ENCODE data around the gene GPR17. TPM values are rescaled to one million over a fixed set of nuclear protein-coding genes. Genes with fewer than 3 reads are reported as not detected.
A peak's percentile ranks its signal among the peaks of the same experiment; 100 is the strongest.

GPR17 gene
- total and polyA plus RNA-seq, 9 of the 15 experiments (the other 6 are each of a cell fraction or from before 2014, with no cell fraction given): not detected

DNA sequence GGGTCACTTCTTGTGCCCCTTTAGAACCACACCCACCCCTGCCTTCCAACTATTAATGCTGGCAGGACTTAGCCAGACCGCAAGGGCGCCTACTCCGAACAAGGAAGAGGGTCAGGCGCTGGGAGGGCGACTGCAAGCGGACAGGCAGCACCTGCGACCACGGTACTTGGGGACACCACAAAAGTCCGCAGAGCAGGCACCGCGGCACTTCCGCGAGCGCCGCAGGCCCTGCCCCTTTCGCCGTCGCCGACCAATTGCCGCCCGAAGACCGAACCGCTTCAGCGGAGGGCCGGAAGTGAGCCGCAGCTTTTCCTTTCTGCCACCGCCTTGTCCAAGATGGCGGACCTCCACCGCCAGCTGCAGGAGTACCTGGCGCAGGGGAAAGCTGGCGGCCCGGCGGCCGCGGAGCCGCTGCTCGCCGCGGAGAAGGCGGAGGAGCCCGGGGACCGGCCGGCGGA, 55.3 kb downstream of the GPR17 start, which contains the start of gene SFT2D3 (continued):
- TF ChIP-seq, protein P1, sequence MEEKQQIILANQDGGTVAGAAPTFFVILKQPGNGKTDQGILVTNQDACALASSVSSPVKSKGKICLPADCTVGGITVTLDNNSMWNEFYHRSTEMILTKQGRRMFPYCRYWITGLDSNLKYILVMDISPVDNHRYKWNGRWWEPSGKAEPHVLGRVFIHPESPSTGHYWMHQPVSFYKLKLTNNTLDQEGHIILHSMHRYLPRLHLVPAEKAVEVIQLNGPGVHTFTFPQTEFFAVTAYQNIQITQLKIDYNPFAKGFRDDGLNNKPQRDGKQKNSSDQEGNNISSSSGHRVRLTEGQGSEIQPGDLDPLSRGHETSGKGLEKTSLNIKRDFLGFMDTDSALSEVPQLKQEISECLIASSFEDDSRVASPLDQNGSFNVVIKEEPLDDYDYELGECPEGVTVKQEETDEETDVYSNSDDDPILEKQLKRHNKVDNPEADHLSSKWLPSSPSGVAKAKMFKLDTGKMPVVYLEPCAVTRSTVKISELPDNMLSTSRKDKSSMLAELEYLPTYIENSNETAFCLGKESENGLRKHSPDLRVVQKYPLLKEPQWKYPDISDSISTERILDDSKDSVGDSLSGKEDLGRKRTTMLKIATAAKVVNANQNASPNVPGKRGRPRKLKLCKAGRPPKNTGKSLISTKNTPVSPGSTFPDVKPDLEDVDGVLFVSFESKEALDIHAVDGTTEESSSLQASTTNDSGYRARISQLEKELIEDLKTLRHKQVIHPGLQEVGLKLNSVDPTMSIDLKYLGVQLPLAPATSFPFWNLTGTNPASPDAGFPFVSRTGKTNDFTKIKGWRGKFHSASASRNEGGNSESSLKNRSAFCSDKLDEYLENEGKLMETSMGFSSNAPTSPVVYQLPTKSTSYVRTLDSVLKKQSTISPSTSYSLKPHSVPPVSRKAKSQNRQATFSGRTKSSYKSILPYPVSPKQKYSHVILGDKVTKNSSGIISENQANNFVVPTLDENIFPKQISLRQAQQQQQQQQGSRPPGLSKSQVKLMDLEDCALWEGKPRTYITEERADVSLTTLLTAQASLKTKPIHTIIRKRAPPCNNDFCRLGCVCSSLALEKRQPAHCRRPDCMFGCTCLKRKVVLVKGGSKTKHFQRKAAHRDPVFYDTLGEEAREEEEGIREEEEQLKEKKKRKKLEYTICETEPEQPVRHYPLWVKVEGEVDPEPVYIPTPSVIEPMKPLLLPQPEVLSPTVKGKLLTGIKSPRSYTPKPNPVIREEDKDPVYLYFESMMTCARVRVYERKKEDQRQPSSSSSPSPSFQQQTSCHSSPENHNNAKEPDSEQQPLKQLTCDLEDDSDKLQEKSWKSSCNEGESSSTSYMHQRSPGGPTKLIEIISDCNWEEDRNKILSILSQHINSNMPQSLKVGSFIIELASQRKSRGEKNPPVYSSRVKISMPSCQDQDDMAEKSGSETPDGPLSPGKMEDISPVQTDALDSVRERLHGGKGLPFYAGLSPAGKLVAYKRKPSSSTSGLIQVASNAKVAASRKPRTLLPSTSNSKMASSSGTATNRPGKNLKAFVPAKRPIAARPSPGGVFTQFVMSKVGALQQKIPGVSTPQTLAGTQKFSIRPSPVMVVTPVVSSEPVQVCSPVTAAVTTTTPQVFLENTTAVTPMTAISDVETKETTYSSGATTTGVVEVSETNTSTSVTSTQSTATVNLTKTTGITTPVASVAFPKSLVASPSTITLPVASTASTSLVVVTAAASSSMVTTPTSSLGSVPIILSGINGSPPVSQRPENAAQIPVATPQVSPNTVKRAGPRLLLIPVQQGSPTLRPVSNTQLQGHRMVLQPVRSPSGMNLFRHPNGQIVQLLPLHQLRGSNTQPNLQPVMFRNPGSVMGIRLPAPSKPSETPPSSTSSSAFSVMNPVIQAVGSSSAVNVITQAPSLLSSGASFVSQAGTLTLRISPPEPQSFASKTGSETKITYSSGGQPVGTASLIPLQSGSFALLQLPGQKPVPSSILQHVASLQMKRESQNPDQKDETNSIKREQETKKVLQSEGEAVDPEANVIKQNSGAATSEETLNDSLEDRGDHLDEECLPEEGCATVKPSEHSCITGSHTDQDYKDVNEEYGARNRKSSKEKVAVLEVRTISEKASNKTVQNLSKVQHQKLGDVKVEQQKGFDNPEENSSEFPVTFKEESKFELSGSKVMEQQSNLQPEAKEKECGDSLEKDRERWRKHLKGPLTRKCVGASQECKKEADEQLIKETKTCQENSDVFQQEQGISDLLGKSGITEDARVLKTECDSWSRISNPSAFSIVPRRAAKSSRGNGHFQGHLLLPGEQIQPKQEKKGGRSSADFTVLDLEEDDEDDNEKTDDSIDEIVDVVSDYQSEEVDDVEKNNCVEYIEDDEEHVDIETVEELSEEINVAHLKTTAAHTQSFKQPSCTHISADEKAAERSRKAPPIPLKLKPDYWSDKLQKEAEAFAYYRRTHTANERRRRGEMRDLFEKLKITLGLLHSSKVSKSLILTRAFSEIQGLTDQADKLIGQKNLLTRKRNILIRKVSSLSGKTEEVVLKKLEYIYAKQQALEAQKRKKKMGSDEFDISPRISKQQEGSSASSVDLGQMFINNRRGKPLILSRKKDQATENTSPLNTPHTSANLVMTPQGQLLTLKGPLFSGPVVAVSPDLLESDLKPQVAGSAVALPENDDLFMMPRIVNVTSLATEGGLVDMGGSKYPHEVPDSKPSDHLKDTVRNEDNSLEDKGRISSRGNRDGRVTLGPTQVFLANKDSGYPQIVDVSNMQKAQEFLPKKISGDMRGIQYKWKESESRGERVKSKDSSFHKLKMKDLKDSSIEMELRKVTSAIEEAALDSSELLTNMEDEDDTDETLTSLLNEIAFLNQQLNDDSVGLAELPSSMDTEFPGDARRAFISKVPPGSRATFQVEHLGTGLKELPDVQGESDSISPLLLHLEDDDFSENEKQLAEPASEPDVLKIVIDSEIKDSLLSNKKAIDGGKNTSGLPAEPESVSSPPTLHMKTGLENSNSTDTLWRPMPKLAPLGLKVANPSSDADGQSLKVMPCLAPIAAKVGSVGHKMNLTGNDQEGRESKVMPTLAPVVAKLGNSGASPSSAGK (IDR thresholded peaks at IDR 0.05): no peak
- TF ChIP-seq, protein P2, sequence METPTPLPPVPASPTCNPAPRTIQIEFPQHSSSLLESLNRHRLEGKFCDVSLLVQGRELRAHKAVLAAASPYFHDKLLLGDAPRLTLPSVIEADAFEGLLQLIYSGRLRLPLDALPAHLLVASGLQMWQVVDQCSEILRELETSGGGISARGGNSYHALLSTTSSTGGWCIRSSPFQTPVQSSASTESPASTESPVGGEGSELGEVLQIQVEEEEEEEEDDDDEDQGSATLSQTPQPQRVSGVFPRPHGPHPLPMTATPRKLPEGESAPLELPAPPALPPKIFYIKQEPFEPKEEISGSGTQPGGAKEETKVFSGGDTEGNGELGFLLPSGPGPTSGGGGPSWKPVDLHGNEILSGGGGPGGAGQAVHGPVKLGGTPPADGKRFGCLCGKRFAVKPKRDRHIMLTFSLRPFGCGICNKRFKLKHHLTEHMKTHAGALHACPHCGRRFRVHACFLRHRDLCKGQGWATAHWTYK (CRISPR knock-in tag; IDR thresholded peaks at IDR 0.05): peak; percentile 86
- TF ChIP-seq BCOR (IDR thresholded peaks at IDR 0.05) (no peak), CC2D1A (IDR thresholded peaks at IDR 0.05) (no peak), TCF7L2 (IDR thresholded peaks at IDR 0.05; ENCODE audit: low read depth, low read length) (no peak), PHF8 (IDR thresholded peaks at IDR 0.05; ENCODE audit: borderline replicate concordance, low read length) (peak; percentile 87), FOXJ3 (CRISPR knock-in tag; IDR thresholded peaks at IDR 0.05) (no peak), GATA2 (CRISPR knock-in tag; IDR thresholded peaks at IDR 0.05) (no peak), CBX8 (IDR thresholded peaks at IDR 0.05; ENCODE audit: borderline replicate concordance, extremely low read depth, low read depth, low read length, poor library complexity, severe bottlenecking) (no peak), NR2C1 (IDR thresholded peaks at IDR 0.05) (no peak), NR2C1 (tag; IDR thresholded peaks at IDR 0.05) (no peak), POLR2A (conservative IDR thresholded peaks at IDR 0.05) (peak; percentile 97), SAFB (IDR thresholded peaks at IDR 0.05; ENCODE audit: borderline replicate concordance, low read depth, low read length) (no peak; the same call in 1 of the 2 replicates), SMC3 (conservative IDR thresholded peaks at IDR 0.05; ENCODE audit: insufficient read depth, low read depth, low read length) (no peak)

Data from K562 (cell line).